CD4-positive, alpha-beta T cell treated with Interleukin-17A for 4 hours (primary cell): ENCODE data around the gene WWOX.

Experiments used
- DNase-seq: peaks from one replicate; pipeline ENCODE4 v3.0.0-alpha.2; 2020; ENCODE audit warnings: mixed read lengths

Gene WWOX

DNA sequence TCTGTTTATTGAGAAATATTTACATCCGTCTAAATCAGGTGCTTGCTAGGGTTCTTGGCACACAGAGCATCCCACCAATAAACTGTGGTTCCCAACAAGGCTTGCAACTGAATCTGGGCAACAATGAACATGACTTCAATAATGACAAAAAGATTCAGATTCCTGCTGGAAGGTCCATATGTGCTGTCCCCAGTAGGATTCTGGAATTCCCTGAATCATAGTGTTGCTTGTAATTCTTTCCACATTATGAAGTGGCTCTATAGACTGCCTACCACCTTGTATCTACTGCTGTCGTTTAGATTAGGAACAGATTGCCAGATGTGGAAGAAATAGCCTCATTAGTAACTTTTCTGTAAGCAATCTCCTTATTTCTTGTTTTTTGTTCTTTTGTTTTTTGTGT lies 265.9 kb downstream of the WWOX start:
- DNase-seq, result no peak

GRCh38 chr16:78368121-78369102 lies 269.0 kb downstream of the WWOX start:
- no peak for DNase-seq

- no peak for DNase-seq
Measured at GRCh38 chr16:78372277-78372676, 272.8 kb downstream of the WWOX start.

DNA sequence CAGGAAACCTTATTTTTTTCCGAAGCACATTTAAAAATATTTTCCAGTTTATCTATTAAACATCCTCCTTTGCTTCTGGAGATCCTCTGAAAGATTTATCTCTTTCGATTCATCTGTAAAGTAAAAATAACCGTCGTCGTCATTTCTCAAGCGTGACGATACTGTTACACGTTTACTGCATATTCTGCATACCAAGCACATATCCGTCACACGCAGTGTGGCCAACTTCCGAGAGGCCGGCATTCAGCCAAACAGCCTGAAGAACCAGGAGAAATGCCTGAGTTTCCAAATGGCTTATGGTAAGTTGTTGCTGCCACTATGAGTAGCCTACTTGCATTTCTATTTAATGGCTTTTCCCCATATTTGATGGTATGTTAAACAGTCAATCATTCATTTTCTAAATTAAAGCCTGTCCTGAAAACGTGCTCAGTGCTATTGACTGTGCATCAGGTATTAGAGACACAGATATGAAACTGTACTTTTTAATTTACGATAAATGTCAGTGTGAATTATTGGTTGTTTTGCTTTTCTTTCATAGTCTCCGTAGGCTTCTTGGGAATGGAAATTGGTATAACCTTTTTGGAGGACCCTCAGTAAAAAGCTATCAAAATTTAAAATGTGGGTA lies 275.7 kb downstream of the WWOX start:
- no peak for DNase-seq

GRCh38 chr16:78376452-78376851 lies 277.0 kb downstream of the WWOX start:
- DNase-seq, result no peak

DNA sequence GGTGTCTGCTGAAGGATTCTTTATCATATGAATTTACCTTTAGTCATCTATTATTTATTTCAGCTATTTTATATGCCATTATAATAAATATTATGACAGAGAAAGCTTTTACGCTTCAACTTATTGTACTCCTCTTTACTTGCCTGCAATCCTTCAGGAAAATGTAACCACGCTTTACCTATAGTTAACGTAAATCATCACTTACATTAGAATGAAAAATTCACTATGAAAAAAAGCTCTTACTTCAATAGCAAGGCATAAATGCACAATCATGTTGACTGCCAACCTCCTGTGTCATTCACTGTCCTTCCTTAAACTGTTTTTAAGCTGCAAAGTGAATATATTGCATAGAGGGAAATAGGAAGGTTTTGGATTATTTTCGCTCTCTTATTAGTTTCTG lies 277.9 kb downstream of the WWOX start:
- DNase-seq, result no peak

DNA sequence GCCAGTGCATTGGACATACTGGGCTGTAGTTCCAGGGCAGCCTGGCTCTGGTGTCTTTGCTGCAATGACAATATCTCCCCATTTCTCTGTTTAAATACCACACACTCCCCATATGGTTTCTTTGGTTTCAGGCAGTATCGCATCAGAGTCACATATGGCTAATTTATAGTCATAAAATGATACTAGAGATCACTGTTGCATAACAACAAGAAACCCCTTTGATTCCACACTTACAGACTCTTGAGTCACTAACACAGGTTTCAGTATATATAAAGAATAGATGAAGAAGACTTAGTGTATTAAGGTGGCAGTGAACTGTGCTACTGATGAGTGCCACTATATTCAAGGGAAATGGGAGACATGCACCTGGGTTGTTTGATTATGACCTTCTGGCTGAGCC lies 281.6 kb downstream of the WWOX start:
- no peak for DNase-seq

GRCh38 chr16:78383118-78383517 lies 283.7 kb downstream of the WWOX start:
- no peak for DNase-seq

DNA sequence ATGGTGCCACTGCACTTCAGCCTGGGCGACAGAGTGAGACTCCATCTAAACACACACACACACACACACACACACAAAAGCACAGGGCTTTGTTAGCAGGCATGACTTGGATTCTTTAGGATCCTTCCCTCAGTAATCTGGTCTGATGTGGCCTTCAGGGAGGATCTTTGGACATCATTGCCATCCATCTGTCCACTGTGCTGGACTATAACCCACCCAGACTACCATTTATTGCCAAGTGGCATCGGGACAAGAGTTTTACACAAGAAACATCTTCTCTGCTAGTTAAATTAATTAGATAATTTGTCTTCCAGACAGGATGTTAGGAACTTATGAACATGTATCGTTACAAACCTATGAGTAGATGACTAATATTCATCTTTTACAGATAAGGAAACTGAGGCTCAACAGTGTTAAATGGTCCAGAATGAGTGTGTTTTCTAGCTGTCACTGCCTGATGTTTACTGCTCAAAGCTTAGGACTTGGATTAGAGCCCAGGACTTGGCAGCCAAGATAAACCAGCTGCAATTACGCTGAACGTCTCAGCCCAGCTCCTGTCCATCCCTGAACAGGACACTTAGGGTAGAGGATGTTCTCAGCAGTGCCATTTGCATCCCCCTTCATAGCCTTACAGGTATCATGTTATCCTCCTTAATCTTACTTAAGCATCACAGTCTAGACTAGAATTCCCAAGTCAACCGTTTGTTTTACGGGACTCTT lies 285.8 kb downstream of the WWOX start:
- DNase-seq, result no peak

DNA sequence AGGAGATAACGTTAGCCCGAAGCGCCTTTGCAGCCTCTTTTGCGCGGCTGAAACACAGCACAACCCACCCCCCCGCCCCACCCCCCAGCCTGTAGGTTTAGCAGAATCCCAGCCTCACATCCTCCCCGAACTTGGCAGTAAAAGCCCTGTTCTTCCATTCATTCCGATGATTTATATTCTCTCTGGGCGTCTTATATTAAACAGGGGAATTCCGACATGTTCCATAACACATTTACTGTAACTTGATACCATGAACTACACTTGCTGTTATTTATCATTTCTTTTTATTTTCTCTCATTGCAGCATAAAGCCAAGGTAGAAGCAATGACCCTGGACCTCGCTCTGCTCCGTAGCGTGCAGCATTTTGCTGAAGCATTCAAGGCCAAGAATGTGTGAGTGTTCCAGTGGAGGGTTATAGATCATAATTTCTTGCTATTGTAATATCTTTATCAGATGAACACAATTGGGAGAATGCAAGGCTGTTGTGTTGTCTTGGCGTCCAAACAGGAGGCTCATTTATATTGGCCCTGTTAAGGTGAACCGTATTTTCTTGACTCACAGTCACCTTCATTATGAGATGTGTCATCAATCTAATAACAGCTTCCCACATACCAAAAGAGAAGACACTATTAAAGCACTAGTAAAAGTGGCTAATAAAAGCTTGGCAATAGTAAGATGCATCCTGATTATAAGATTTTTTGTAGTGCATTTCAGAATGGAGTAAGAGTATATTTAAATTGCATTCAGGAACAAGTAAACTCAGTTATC lies 287.3 kb downstream of the WWOX start:
- DNase-seq, result no peak

GRCh38 chr16:78389009-78389498 lies 289.6 kb downstream of the WWOX start:
- no peak for DNase-seq

DNA sequence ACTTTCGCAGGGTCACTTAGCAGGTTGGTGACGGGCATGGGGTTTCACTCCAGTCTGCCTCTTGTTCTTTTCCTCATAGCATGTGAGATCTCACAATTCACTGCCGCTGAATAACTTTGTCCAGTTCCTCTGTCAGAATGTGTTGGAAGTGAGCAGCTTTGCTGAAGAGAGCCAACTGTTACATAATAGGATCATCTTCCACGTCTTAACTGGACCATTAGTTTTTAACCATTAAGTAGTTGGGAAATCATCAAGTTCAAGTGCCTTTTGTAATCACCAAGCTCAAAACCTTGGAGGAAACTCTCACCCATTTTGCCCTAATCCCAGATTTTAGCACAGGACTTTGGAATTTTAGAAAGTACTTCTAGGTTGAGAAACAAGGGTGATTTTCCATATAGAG lies 290.6 kb downstream of the WWOX start:
- no peak for DNase-seq

DNA sequence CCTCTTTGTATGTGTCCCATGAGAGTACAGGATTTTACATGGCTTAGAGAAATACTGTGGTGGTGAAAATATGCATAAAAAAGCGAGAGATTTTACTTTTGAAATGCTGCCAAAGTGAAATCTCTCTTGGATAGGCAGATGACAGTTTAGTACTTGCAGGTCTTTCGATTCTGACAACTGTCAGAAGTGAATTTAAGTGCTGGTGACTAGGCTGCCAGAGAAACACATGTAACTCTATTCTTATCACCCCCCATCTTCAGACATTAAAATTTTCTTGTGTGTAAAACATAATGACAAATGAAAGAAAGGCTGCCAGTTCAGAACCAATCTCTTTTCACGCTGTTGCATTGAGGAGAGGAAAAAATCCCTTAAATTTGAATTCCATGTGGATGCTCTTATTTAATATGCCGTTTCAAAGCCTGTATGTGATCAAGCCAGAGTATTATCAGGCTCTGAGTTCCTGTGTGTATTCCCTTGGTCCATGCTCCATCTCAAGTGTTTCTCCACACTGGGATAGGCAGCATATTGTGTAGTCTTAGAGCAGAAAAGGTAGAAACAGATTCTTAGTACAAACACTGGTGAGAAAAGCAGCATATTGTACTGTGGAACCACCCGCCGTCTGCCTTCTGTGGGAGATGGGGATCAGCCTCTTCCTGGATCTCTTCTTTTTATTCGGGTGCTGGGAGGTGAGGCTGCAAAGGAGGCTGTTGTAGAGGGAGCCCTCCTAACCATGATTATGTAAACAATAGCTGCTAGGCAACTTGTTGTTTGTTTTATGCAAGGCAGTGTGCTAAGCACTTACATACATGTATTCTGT lies 291.3 kb downstream of the WWOX start:
- DNase-seq, result no peak

- DNase-seq, result no peak
Measured at GRCh38 chr16:78392585-78393195, 293.2 kb downstream of the WWOX start.

GRCh38 chr16:78395035-78395434 lies 295.6 kb downstream of the WWOX start:
- no peak for DNase-seq

GRCh38 chr16:78396046-78396445 lies 296.6 kb downstream of the WWOX start:
- DNase-seq, result no peak

DNA sequence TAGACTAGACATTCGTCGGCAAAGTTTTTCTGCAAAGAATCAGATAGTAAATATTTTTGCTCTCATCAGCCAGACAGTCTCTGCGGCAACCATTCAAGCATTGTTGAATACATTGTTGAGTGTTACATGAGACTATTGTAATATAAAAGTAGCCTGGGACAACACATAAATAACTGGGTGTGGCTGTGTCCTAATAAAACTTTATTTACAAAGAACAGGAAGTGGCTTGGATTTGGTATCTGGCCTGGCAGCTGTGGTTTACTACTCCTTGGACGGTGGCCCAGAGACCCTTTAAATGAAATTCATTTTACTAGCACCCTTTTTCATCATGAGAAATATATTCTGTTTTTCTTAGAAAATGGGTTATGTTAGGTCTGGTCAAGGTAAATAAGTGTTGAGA lies 297.2 kb downstream of the WWOX start:
- DNase-seq, result no peak

DNA sequence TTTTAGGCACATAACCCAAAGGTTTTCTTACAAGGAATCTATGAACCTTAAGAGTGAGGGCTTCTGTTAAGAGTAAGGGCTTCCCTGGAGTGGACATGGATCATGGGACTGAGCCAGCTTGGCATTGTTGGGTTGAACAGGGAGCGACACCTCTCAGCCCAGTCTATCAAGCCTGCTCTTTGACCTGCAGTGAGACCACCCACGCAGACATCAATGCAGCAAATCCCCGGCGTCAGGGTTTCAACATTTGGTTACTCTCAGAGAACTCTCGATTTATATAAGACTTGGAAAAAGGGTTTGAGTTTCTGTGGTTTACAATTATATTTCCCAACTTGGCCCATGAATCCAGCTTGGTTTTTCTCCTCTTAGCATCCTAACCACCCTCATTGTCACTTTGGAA lies 299.9 kb downstream of the WWOX start:
- DNase-seq, result no peak

GRCh38 chr16:78402833-78403232 lies 303.4 kb downstream of the WWOX start:
- no peak for DNase-seq

- DNase-seq, result no peak
Measured at GRCh38 chr16:78405040-78405439, 305.6 kb downstream of the WWOX start.

- DNase-seq, result no peak
Measured at GRCh38 chr16:78405833-78406232, 306.4 kb downstream of the WWOX start.
